Progenitor cell of endocrine pancreas (in vitro differentiated cells): Measurements from ENCODE around the gene TNIK. TPM values are rescaled to one million over a fixed set of nuclear protein-coding genes. Genes with fewer than 3 reads are reported as not detected.

Experiments
- DNase-seq: peaks from one replicate; pipeline ENCODE4 v3.0.0; 2021; ENCODE audit warnings: low spot score; ENCODE audit not compliant: unreplicated experiment
- H3K27ac Mint-ChIP-seq: 2 replicates; pipeline ENCODE4 v1.8.0; 2021; ENCODE audit warnings: mild to moderate bottlenecking, moderate library complexity, mixed read lengths
- H3K27me3 Mint-ChIP-seq: 2 replicates; pipeline ENCODE4 v1.8.0; 2021; ENCODE audit warnings: mixed read lengths
- H3K36me3 Mint-ChIP-seq: 2 replicates; pipeline ENCODE4 v1.8.0; 2022; ENCODE audit warnings: mixed read lengths; ENCODE audit not compliant: insufficient read depth
- H3K4me1 Mint-ChIP-seq: 2 replicates; pipeline ENCODE4 v1.8.0; 2021; ENCODE audit warnings: low read depth, mixed read lengths
- H3K4me3 Mint-ChIP-seq: 2 replicates; pipeline ENCODE4 v1.8.0; 2021; ENCODE audit warnings: low read depth, mild to moderate bottlenecking, moderate library complexity, mixed read lengths
- H3K9me3 Mint-ChIP-seq: 2 replicates; pipeline ENCODE4 v1.8.0; 2021; ENCODE audit warnings: low read depth, mixed read lengths
- total RNA-seq: library from RNA; stranded (reverse); gene quantifications from 2 replicates; pipeline ENCODE4 v1.2.1, GENCODE V29; 2021
- TF ChIP-seq, protein P1 (sequence below): fragments of 200-600 bp; sonication (generic); IDR thresholded peaks from one replicate; pipeline ENCODE4 v1.5.0; 2021; ENCODE audit warnings: antibody characterized with exemption, mild to moderate bottlenecking; ENCODE audit not compliant: unreplicated experiment

The TNIK gene
- total RNA-seq, 1 donor from 2014 or later: 15.7 TPM

- TF ChIP-seq, protein P1, sequence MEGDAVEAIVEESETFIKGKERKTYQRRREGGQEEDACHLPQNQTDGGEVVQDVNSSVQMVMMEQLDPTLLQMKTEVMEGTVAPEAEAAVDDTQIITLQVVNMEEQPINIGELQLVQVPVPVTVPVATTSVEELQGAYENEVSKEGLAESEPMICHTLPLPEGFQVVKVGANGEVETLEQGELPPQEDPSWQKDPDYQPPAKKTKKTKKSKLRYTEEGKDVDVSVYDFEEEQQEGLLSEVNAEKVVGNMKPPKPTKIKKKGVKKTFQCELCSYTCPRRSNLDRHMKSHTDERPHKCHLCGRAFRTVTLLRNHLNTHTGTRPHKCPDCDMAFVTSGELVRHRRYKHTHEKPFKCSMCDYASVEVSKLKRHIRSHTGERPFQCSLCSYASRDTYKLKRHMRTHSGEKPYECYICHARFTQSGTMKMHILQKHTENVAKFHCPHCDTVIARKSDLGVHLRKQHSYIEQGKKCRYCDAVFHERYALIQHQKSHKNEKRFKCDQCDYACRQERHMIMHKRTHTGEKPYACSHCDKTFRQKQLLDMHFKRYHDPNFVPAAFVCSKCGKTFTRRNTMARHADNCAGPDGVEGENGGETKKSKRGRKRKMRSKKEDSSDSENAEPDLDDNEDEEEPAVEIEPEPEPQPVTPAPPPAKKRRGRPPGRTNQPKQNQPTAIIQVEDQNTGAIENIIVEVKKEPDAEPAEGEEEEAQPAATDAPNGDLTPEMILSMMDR: no peak
- Mint-ChIP-seq H3K27ac (no peak overlapping the region), H3K36me3 (no peaks in the 10 kb centered on the region), H3K9me3 (peaks cover 8% of the 10 kb centered on the region), H3K4me1 (peaks cover 3% of the 10 kb centered on the region), H3K4me3 (no peak overlapping the region), H3K27me3 (no peaks in the 10 kb centered on the region)
- DNase-seq: no peak
Measured at GRCh38 chr3:171340434-171340833, 119.8 kb downstream of the TNIK start.

GRCh38 chr3:171339598-171339997, 120.6 kb downstream of the TNIK start:
- Mint-ChIP-seq H3K4me3 (no peak overlapping the region), H3K27ac (no peak overlapping the region), H3K36me3 (no peaks in the 10 kb centered on the region), H3K4me1 (peaks cover 7% of the 10 kb centered on the region), H3K27me3 (no peaks in the 10 kb centered on the region), H3K9me3 (peaks cover 7% of the 10 kb centered on the region)
- TF ChIP-seq, protein P1: no peak
- no peak for DNase-seq

DNA sequence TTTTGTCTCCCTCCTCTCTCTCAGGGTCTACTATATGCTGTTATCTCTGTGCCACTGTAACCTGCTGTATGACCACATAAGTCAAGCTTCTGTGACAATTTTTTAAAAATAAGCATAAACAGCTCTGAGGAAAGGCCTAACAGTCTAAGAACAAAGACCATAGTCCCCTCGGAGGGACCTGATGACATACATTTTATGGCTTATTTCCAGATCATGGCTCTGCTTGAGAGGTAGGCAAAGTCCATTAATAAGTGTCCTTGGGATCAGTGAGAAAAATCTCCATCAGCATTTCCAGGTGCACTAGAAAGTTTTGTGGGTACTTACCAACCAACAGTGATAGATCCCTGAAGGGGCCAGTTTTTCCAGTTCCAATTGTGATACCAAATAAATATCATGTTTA, 123.8 kb downstream of the TNIK start:
- H3K27me3 Mint-ChIP-seq: no peaks in the 10 kb centered on the region
- no peaks in the 10 kb centered on the region for H3K36me3 Mint-ChIP-seq
- H3K4me1 Mint-ChIP-seq: peaks cover 16% of the 10 kb centered on the region
- no peak for DNase-seq
- TF ChIP-seq, protein P1: no peak
- H3K9me3 Mint-ChIP-seq: no peaks in the 10 kb centered on the region
- H3K4me3 Mint-ChIP-seq: no peak overlapping the region
- H3K27ac Mint-ChIP-seq: no peak overlapping the region

- TF ChIP-seq, protein P1: no peak
- Mint-ChIP-seq H3K4me1 (peaks cover 20% of the 10 kb centered on the region), H3K9me3 (no peaks in the 10 kb centered on the region), H3K27me3 (no peaks in the 10 kb centered on the region), H3K4me3 (no peak overlapping the region), H3K36me3 (no peaks in the 10 kb centered on the region), H3K27ac (no peak overlapping the region)
- no peak for DNase-seq
Measured at GRCh38 chr3:171335559-171335958, 124.6 kb downstream of the TNIK start.

DNA sequence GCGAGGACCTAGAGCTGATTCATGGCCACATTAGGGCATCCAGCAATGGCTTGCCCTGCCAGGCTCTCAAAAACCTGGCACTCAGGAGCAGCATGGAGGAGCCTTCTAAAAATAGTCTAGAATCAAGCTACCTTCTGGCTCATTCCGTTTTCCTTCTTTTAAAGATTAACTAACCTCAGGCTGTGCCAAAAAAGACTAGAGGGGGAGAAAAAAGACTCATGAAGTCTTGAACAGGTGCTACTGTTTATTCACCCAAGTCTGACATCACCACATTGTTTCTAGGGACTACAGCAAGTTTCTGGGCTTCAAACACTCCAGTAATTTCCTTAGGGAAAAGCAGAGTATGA, 125.8 kb downstream of the TNIK start:
- peaks cover 26% of the 10 kb centered on the region for H3K4me1 Mint-ChIP-seq
- DNase-seq: no peak
- peak overlapping the region; percentile 62 for H3K27ac Mint-ChIP-seq
- H3K27me3 Mint-ChIP-seq: no peaks in the 10 kb centered on the region
- TF ChIP-seq, protein P1: no peak
- H3K4me3 Mint-ChIP-seq: no peak overlapping the region
- H3K36me3 Mint-ChIP-seq: no peaks in the 10 kb centered on the region
- no peaks in the 10 kb centered on the region for H3K9me3 Mint-ChIP-seq
